Smooth muscle cell (in vitro differentiated cells): ENCODE measurements around the gene SERPINB12. TPM values are rescaled to one million over a fixed set of nuclear protein-coding genes. Genes with fewer than 3 reads are reported as not detected.

Source experiments
- DNase-seq: peaks from one replicate; lab custom pipeline; 2025; ENCODE audit not compliant: unreplicated experiment; lab: John Stamatoyannopoulos, UW
- H2AFZ ChIP-seq: fragments of 200-600 bp; sonication (generic); 2 replicates; pipeline ENCODE4 v1.6.0; 2016; ENCODE audit warnings: antibody characterized with exemption, low read depth, mild to moderate bottlenecking
- H3F3A ChIP-seq: fragments of 200-600 bp; sonication (generic); 2 replicates; pipeline ENCODE4 v1.6.0; 2017; ENCODE audit warnings: antibody characterized with exemption, low read depth
- H3K27ac ChIP-seq: fragments of 200-600 bp; sonication (generic); 2 replicates; pipeline ENCODE4 v1.5.1; 2016; ENCODE audit warnings: low read depth, mild to moderate bottlenecking
- H3K27me3 ChIP-seq: fragments of 200-600 bp; sonication (generic); 2 replicates; pipeline ENCODE4 v1.6.1; 2016; ENCODE audit warnings: low read depth, mild to moderate bottlenecking
- H3K36me3 ChIP-seq: fragments of 200-600 bp; sonication (generic); 2 replicates; pipeline ENCODE4 v1.5.1; 2016; ENCODE audit warnings: low read depth
- H3K4me1 ChIP-seq: fragments of 200-600 bp; sonication (generic); 2 replicates; pipeline ENCODE4 v1.5.1; 2016; ENCODE audit warnings: low read depth
- H3K4me2 ChIP-seq: fragments of 200-600 bp; sonication (generic); 2 replicates; pipeline ENCODE4 v1.6.0; 2016; ENCODE audit warnings: mild to moderate bottlenecking
- H3K4me3 ChIP-seq: fragments of 200-600 bp; sonication (generic); 2 replicates; pipeline ENCODE4 v1.5.1; 2016; ENCODE audit warnings: mild to moderate bottlenecking
- H3K79me2 ChIP-seq: fragments of 200-600 bp; sonication (generic); 2 replicates; pipeline ENCODE4 v1.6.0; 2016; ENCODE audit warnings: low read depth, mild to moderate bottlenecking
- H3K9ac ChIP-seq: fragments of 200-600 bp; sonication (generic); 2 replicates; pipeline ENCODE4 v1.6.0; 2016; ENCODE audit warnings: low read depth
- H3K9me3 ChIP-seq: fragments of 200-600 bp; sonication (generic); replicated peaks from 2 replicates; pipeline ENCODE4 v1.5.1; 2016; ENCODE audit warnings: low read depth
- H4K20me1 ChIP-seq: fragments of 200-600 bp; sonication (generic); 2 replicates; pipeline ENCODE4 v1.6.0; 2016; ENCODE audit warnings: low read depth
- CTCF ChIP-seq: fragments of 200-600 bp; sonication (generic); IDR thresholded peaks from 2 replicates; pipeline ENCODE4 v1.5.1; 2017; ENCODE audit warnings: borderline replicate concordance, mild to moderate bottlenecking, antibody characterized with exemption; ENCODE audit not compliant: insufficient read depth, poor library complexity, severe bottlenecking
- WGBS: methylation state at CpG from one replicate; pipeline ENCODE4 v1.1.7; 2016; ENCODE audit warnings: low lambda C conversion rate; 5-methylcytosine and 5-hydroxymethylcytosine counted together
- polyA plus RNA-seq: library from polyadenylated mRNA; unstranded; fragments of >200 nt; fragmentation: Nextera tagmentation; extraction: Ambion mirVana; gene quantifications from 2 replicates; pipeline ENCODE4 v1.2.1, GENCODE V29; 2016
- total RNA-seq: library from RNA; depleted of rRNA; stranded (reverse); fragments of >200 nt; gene quantifications from 2 replicates; pipeline ENCODE4 v1.2.3, GENCODE V29; 2014

SERPINB12 gene
- total and polyA plus RNA-seq, 2 experiments from 2014 or later: 1.3 to 16.4 TPM

GRCh38 chr18:63564561-63564960 lies 22.4 kb downstream of the SERPINB12 start:
- H3K36me3 ChIP-seq: no peaks in the 10 kb centered on the region
- H3F3A ChIP-seq: no peaks in the 10 kb centered on the region
- WGBS: 90% methylated on average over 1 of the region's 1 CpG
- no peak overlapping the region for H3K4me3 ChIP-seq
- no peaks in the 10 kb centered on the region for H4K20me1 ChIP-seq
- no peak overlapping the region for H3K4me2 ChIP-seq
- no peak for TF ChIP-seq CTCF
- H3K9me3 ChIP-seq: no peaks in the 10 kb centered on the region
- no peaks in the 10 kb centered on the region for H3K79me2 ChIP-seq
- no peaks in the 10 kb centered on the region for H3K4me1 ChIP-seq
- no peak overlapping the region for H3K9ac ChIP-seq
- no peak for DNase-seq
- H3K27me3 ChIP-seq: no peaks in the 10 kb centered on the region
- no peak overlapping the region for H3K27ac ChIP-seq
- H2AFZ ChIP-seq: no peak overlapping the region

GRCh38 chr18:63567276-63567675 lies 25.1 kb downstream of the SERPINB12 start:
- H3K9ac ChIP-seq: no peak overlapping the region
- no peak overlapping the region for H2AFZ ChIP-seq
- no peaks in the 10 kb centered on the region for H3K4me1 ChIP-seq
- no peak for DNase-seq
- no peak overlapping the region for H3K4me2 ChIP-seq
- no peaks in the 10 kb centered on the region for H3K79me2 ChIP-seq
- no peaks in the 10 kb centered on the region for H3K36me3 ChIP-seq
- no peak for TF ChIP-seq CTCF
- H4K20me1 ChIP-seq: no peaks in the 10 kb centered on the region
- no peak overlapping the region for H3K4me3 ChIP-seq
- no peak overlapping the region for H3K27ac ChIP-seq
- H3K9me3 ChIP-seq: no peaks in the 10 kb centered on the region
- no peaks in the 10 kb centered on the region for H3F3A ChIP-seq
- 83% methylated on average over 5 of the region's 5 CpGs for WGBS
- H3K27me3 ChIP-seq: no peaks in the 10 kb centered on the region

- Histone ChIP-seq H3K79me2 (no peaks in the 10 kb centered on the region), H3F3A (no peaks in the 10 kb centered on the region), H3K9me3 (no peaks in the 10 kb centered on the region), H3K4me3 (no peak overlapping the region), H3K27me3 (no peaks in the 10 kb centered on the region), H3K9ac (no peak overlapping the region), H4K20me1 (no peaks in the 10 kb centered on the region), H3K27ac (no peak overlapping the region), H2AFZ (no peak overlapping the region), H3K4me2 (no peak overlapping the region), H3K36me3 (no peaks in the 10 kb centered on the region), H3K4me1 (no peaks in the 10 kb centered on the region)
- DNase-seq: no peak
- TF ChIP-seq CTCF: no peak
- 80% methylated on average over 9 of the region's 9 CpGs for WGBS
These were observed 25.7 kb downstream of the SERPINB12 start for GRCh38 chr18:63567825-63568224.

- H2AFZ ChIP-seq: no peak overlapping the region
- no peak for DNase-seq
- H3K4me3 ChIP-seq: no peak overlapping the region
- no peak for TF ChIP-seq CTCF
- H3K79me2 ChIP-seq: no peaks in the 10 kb centered on the region
- no peaks in the 10 kb centered on the region for H3K36me3 ChIP-seq
- H3K4me1 ChIP-seq: no peaks in the 10 kb centered on the region
- H3K9me3 ChIP-seq: no peaks in the 10 kb centered on the region
- no peaks in the 10 kb centered on the region for H4K20me1 ChIP-seq
- WGBS: 76% methylated on average over 6 of the region's 6 CpGs
- H3K27ac ChIP-seq: no peak overlapping the region
- H3K4me2 ChIP-seq: no peak overlapping the region
- H3F3A ChIP-seq: no peaks in the 10 kb centered on the region
- no peak overlapping the region for H3K9ac ChIP-seq
- no peaks in the 10 kb centered on the region for H3K27me3 ChIP-seq
These were observed 28.6 kb downstream of the SERPINB12 start for GRCh38 chr18:63570721-63571120.
